Trophoblast cell (in vitro differentiated cells and primary cell): Measurements from ENCODE around the gene FHIT.

Experiments
- DNase-seq, 2 donors: peaks; one replicate each; pipeline ENCODE4 v3.0.0-alpha.2; 2016
- H2AFZ ChIP-seq: 2 replicates; pipeline ENCODE4 v1.6.1; 2013; ENCODE audit warnings: low read length, moderate library complexity, mild to moderate bottlenecking; ENCODE audit not compliant: insufficient read depth, poor library complexity
- H2AK5ac ChIP-seq: 2 replicates; pipeline ENCODE4 v1.6.1; 2013; ENCODE audit warnings: mild to moderate bottlenecking, low read length
- H2BK120ac ChIP-seq: 2 replicates; pipeline ENCODE4 v1.6.1; 2013; ENCODE audit warnings: low read length, mild to moderate bottlenecking, moderate library complexity; ENCODE audit not compliant: insufficient read depth, poor library complexity
- H2BK12ac ChIP-seq: 2 replicates; pipeline ENCODE4 v1.6.1; 2013; ENCODE audit warnings: mild to moderate bottlenecking, low read length, moderate library complexity
- H2BK5ac ChIP-seq: 2 replicates; pipeline ENCODE4 v1.6.1; 2013; ENCODE audit warnings: low read length, low read depth, moderate library complexity, mild to moderate bottlenecking; ENCODE audit not compliant: poor library complexity
- H3K14ac ChIP-seq: 2 replicates; pipeline ENCODE4 v1.6.1; 2013; ENCODE audit warnings: mild to moderate bottlenecking, low read length
- H3K18ac ChIP-seq: 2 replicates; pipeline ENCODE4 v1.6.1; 2013; ENCODE audit warnings: mild to moderate bottlenecking, low read length
- H3K23ac ChIP-seq: 2 replicates; pipeline ENCODE4 v1.6.1; 2013; ENCODE audit warnings: low read length
- H3K27ac ChIP-seq: 2 replicates; pipeline ENCODE4 v1.5.1; 2013; ENCODE audit warnings: low read depth, mild to moderate bottlenecking, inconsistent platforms, low read length, moderate library complexity
- H3K27me3 ChIP-seq: 2 replicates; pipeline ENCODE4 v1.6.1; 2013; ENCODE audit warnings: inconsistent platforms, mild to moderate bottlenecking, low read length, moderate library complexity; ENCODE audit not compliant: insufficient read depth
- H3K36me3 ChIP-seq, 2 experiments: 1 replicate in 1 of 2; 2 replicates in 1 of 2; pipeline ENCODE4 v1.6.1; 2013; ENCODE audit warnings: low read length in 2 of 2, mild to moderate bottlenecking in 2 of 2, moderate library complexity in 1 of 2; ENCODE audit not compliant: insufficient read depth in 2 of 2, control insufficient read depth in 1 of 2
- H3K4ac ChIP-seq: 2 replicates; pipeline ENCODE4 v1.6.1; 2013; ENCODE audit warnings: low read depth, mild to moderate bottlenecking, low read length, moderate library complexity
- H3K4me1 ChIP-seq, 2 experiments: 1 replicate in 1 of 2; 2 replicates in 1 of 2; pipeline ENCODE4 v1.6.1; 2013; ENCODE audit warnings: low read length in 2 of 2, mild to moderate bottlenecking in 2 of 2, moderate library complexity in 1 of 2; ENCODE audit not compliant: insufficient read depth in 2 of 2, control insufficient read depth in 1 of 2
- H3K4me2 ChIP-seq: 2 replicates; pipeline ENCODE4 v1.6.1; 2013; ENCODE audit warnings: inconsistent platforms, mild to moderate bottlenecking, low read length, moderate library complexity
- H3K4me3 ChIP-seq: 2 replicates; pipeline ENCODE4 v1.5.1; 2013; ENCODE audit warnings: mild to moderate bottlenecking, low read depth, low read length, inconsistent platforms
- H3K79me1 ChIP-seq: one replicate; pipeline ENCODE4 v1.6.1; 2013; ENCODE audit warnings: low read length
- H3K79me2 ChIP-seq: 2 replicates; pipeline ENCODE4 v1.6.1; 2013; ENCODE audit warnings: low read length, mild to moderate bottlenecking; ENCODE audit not compliant: control insufficient read depth, insufficient read depth, poor library complexity
- H3K9ac ChIP-seq: 2 replicates; pipeline ENCODE4 v1.6.1; 2013; ENCODE audit warnings: mild to moderate bottlenecking, low read length
- H3K9me3 ChIP-seq: 2 replicates; pipeline ENCODE4 v1.6.1; 2013; ENCODE audit warnings: low read depth, mild to moderate bottlenecking, control low read depth, inconsistent platforms, low read length; ENCODE audit not compliant: insufficient read depth
- H4K12ac ChIP-seq: 2 replicates; pipeline ENCODE4 v1.6.1; 2013; ENCODE audit warnings: low read depth, mild to moderate bottlenecking, low read length, moderate library complexity
- H4K8ac ChIP-seq: 2 replicates; pipeline ENCODE4 v1.6.1; 2013; ENCODE audit warnings: low read depth, mild to moderate bottlenecking, low read length, moderate library complexity
- H4K91ac ChIP-seq: one replicate; pipeline ENCODE4 v1.6.1; 2013; ENCODE audit warnings: low read depth, mild to moderate bottlenecking, low read length, moderate library complexity
- WGBS: extraction: QIAGEN DNeasy Blood & Tissue Kit; methylation state at CpG from one replicate; pipeline ENCODE4 v1.1.7; 2013; ENCODE audit warnings: missing lambda C conversion rate; ENCODE audit not compliant: insufficient read length, insufficient coverage; ENCODE audit errors: extremely low coverage; 5-methylcytosine and 5-hydroxymethylcytosine counted together

FHIT gene

DNA sequence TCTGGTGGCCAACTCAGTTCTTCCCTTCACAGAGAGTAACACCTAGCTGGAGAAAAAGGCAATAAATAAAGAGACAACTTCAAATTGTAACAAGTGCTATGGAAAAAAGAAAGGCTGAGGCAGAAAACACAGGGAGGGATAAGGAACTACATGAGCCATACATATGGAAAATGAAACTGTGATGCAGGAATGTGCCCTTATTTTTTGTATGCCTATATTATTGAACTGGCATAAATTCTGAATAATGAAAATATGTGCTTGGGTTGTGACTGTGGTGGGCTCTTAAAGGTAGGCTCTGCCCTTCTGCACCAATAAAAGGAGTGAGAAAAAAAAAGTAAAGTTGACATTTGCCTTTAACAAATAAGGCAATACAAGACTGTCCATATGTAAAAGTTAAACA is 19.6 kb downstream of the FHIT start:
- no peak overlapping the region for H3K4me3 ChIP-seq
- H3K79me2 ChIP-seq, result no peaks in the 10 kb centered on the region
- no peak for DNase-seq
- no peak overlapping the region for H2BK5ac ChIP-seq
- no peak overlapping the region for H2BK12ac ChIP-seq
- no peak overlapping the region for H4K91ac ChIP-seq
- no peak overlapping the region for H3K9ac ChIP-seq
- no peaks in the 10 kb centered on the region for H3K27me3 ChIP-seq
- H3K18ac ChIP-seq, result no peak overlapping the region
- H3K23ac ChIP-seq, result no peak overlapping the region
- no peaks in the 10 kb centered on the region for H3K4me1 ChIP-seq
- no peaks in the 10 kb centered on the region for H3K79me1 ChIP-seq
- no peak overlapping the region for H3K27ac ChIP-seq
- no peak overlapping the region for H2BK120ac ChIP-seq
- no peak overlapping the region for H3K14ac ChIP-seq
- H2AFZ ChIP-seq, result no peak overlapping the region
- H3K4ac ChIP-seq, result no peak overlapping the region
- H3K36me3 ChIP-seq, result no peaks in the 10 kb centered on the region
- no peaks in the 10 kb centered on the region for H3K9me3 ChIP-seq
- H4K8ac ChIP-seq, result no peak overlapping the region
- no peak overlapping the region for H4K12ac ChIP-seq
- H2AK5ac ChIP-seq, result no peak overlapping the region
- H3K4me2 ChIP-seq, result no peak overlapping the region

DNA sequence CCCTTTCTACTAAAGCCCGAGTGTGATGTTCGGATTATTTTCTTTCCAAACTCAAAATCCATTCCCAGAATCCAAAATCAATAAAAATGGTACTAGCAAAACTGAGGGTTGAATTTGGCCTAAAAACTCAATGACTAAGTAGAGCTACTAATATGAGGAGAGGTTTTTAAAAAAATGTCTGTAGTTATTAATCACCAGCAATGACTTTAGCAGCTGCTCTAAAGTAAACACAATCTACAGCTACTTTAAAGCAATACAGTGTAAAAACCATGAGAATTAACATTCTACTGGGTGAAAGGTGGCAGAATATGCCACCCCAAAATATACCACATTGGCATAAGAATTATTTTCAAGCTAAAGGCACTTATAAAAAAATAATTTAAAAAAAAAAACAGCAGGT is 23.5 kb downstream of the FHIT start:
- no peak overlapping the region for H3K14ac ChIP-seq
- no CpG with 5 or more reads among the region's 2 CpGs for WGBS
- no peak for DNase-seq
- H3K4ac ChIP-seq, result no peak overlapping the region
- H4K91ac ChIP-seq, result no peak overlapping the region
- no peaks in the 10 kb centered on the region for H3K4me1 ChIP-seq
- H3K27me3 ChIP-seq, result no peaks in the 10 kb centered on the region
- no peaks in the 10 kb centered on the region for H3K9me3 ChIP-seq
- H3K36me3 ChIP-seq, result no peaks in the 10 kb centered on the region
- H3K18ac ChIP-seq, result no peak overlapping the region
- no peak overlapping the region for H2BK5ac ChIP-seq
- no peak overlapping the region for H3K4me3 ChIP-seq
- no peak overlapping the region for H2AK5ac ChIP-seq
- no peak overlapping the region for H3K23ac ChIP-seq
- H4K8ac ChIP-seq, result no peak overlapping the region
- H2BK12ac ChIP-seq, result no peak overlapping the region
- no peaks in the 10 kb centered on the region for H3K79me1 ChIP-seq
- no peak overlapping the region for H3K4me2 ChIP-seq
- no peak overlapping the region for H2AFZ ChIP-seq
- no peak overlapping the region for H3K27ac ChIP-seq
- no peak overlapping the region for H3K9ac ChIP-seq
- no peak overlapping the region for H4K12ac ChIP-seq
- H3K79me2 ChIP-seq, result no peaks in the 10 kb centered on the region
- no peak overlapping the region for H2BK120ac ChIP-seq

DNA sequence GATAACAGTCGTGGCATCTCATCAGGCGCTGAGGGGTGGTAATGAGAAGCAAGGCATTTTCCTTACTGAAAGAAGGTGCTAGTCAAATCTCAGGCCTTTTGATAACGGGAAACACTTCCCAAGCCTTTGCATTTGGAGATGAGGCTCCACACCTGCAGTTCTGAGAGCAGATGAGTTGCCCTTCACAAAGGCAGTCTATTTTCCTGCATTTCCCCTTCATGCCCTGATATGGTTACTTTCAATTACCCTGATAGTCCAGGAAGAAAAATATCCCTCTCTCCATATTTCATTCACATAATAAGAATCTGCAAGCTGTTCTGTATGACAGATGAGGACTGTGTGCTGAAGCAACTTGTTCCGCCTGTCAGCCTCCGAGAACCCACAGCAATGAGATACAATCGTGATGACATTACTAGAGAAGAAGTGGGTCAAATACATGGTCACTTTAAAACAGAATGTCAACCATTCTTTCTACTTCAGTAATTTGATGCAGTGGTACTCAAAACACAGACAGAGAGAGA is 25.0 kb downstream of the FHIT start:
- no CpG with 5 or more reads among the region's 6 CpGs for WGBS

DNA sequence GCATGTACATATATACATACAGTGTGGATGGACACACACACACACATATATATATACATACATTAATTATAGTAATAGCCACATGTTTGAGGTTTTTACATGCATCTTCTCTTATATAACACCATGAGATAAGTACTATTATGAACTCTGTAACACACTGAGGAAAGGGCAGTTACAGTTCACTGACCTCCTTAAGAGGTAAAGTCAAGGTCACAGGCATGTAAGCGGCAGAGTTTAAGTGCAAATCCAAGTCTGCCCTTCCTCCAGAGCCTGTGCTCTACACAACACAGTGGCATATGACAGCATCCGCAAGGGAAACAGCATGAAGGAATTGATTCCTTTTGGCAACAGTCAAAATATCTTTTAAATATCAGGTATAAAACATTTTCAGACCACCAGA is 26.4 kb downstream of the FHIT start:
- Histone ChIP-seq H3K79me2 (no peaks in the 10 kb centered on the region), H4K91ac (no peak overlapping the region), H3K23ac (no peak overlapping the region), H2AFZ (no peak overlapping the region), H3K4me2 (no peak overlapping the region), H3K27ac (no peak overlapping the region), H3K4me1 (no peaks in the 10 kb centered on the region), H2BK12ac (no peak overlapping the region), H3K18ac (no peak overlapping the region), H4K12ac (no peak overlapping the region), H2BK5ac (no peak overlapping the region), H3K14ac (no peak overlapping the region), H2AK5ac (no peak overlapping the region), H4K8ac (no peak overlapping the region), H3K9ac (no peak overlapping the region), H3K36me3 (no peaks in the 10 kb centered on the region), H2BK120ac (no peak overlapping the region), H3K4ac (no peak overlapping the region), H3K79me1 (no peaks in the 10 kb centered on the region), H3K9me3 (no peaks in the 10 kb centered on the region), H3K4me3 (no peak overlapping the region), H3K27me3 (no peaks in the 10 kb centered on the region)
- DNase-seq, result no peak
- WGBS, result no CpG with 5 or more reads among the region's 2 CpGs

More for the DNA sequence above, 25.0 kb downstream of the FHIT start:
- no peak overlapping the region for H2AFZ ChIP-seq
- no peaks in the 10 kb centered on the region for H3K27me3 ChIP-seq
- no peak overlapping the region for H2BK12ac ChIP-seq
- no peaks in the 10 kb centered on the region for H3K4me1 ChIP-seq
- no peak overlapping the region for H2AK5ac ChIP-seq
- no peak overlapping the region for H3K14ac ChIP-seq
- no peak overlapping the region for H2BK5ac ChIP-seq
- H3K36me3 ChIP-seq, result no peaks in the 10 kb centered on the region
- no peak overlapping the region for H4K12ac ChIP-seq
- no peak overlapping the region for H3K4ac ChIP-seq
- no peak overlapping the region for H3K9ac ChIP-seq
- no peak overlapping the region for H3K27ac ChIP-seq
- no peaks in the 10 kb centered on the region for H3K9me3 ChIP-seq
- H4K8ac ChIP-seq, result no peak overlapping the region
- no peak overlapping the region for H3K4me2 ChIP-seq
- no peaks in the 10 kb centered on the region for H3K79me1 ChIP-seq
- no peak overlapping the region for H3K18ac ChIP-seq
- no peak overlapping the region for H2BK120ac ChIP-seq
- no peak for DNase-seq
- no peak overlapping the region for H4K91ac ChIP-seq
- no peak overlapping the region for H3K4me3 ChIP-seq
- H3K23ac ChIP-seq, result no peak overlapping the region
- no peaks in the 10 kb centered on the region for H3K79me2 ChIP-seq
